Measurements from ENCODE around the gene CCDC142. TPM values are rescaled to one million over a fixed set of nuclear protein-coding genes. Genes with fewer than 3 reads are reported as not detected.
A peak's percentile ranks its signal among the peaks of the same experiment; 100 is the strongest.

Gene CCDC142
- total and polyA plus RNA-seq, 2 experiments from 2014 or later, result 5.1 to 12.3 TPM

DNA sequence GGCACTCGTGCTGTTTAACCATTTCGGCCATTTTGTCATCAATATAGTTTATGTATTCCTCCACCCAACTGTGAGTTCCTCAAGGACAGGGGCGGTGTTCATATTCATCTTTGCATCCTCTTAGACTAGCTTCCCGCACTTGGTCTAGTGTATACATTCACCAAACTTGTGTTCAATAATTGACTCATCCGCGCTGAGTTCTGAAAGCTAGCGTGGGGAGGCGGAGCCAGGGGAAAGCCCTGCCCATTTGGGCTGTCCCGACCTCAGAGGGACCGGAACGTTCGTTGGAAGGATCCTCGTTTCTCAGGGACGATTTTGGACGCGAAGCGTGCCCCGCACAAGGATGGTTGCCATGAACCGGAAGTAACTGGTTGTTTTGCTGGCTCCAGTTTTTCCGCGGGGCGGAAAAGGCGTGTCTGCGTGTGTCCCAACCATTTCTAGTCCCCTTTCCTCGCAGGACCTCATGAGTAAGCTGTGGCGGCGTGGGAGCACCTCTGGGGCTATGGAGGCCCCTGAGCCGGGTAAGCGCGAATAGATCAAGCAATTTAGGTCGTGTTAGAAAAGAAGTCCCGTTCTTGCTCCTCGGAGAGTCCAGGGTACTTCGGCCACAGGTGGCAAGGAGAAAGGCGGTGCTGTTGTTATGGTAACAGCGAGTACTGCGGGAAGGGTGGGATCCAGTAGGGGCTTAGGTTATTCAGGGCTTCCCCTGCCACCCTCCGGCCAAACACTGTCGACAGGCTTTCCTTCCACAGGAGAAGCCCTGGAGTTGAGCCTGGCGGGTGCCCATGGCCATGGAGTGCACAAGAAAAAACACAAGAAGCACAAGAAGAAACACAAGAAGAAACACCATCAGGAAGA is 27.9 kb downstream of the CCDC142 start, which contains the start of gene INO80B:
TSS of gene INO80B (plus strand) at position 434 of the 858 bp plus-strand sequence. CDS start at position 464, 30 bp downstream.
- Histone ChIP-seq H3K9me2 (ENCODE audit: insufficient read depth) (no peaks in the 10 kb centered on the region), H3K27ac (ENCODE audit: low read depth) (no peak within 1 kb of the TSS)

More for the DNA sequence above, 27.9 kb downstream of the CCDC142 start, which contains the start of gene INO80B:
- H4K20me1 ChIP-seq (replicated peaks; ENCODE audit: insufficient read depth), result no peaks in the 10 kb centered on the region
- peaks cover 5% of the 10 kb centered on the region for H3K79me2 ChIP-seq (replicated peaks; ENCODE audit: insufficient read depth)
- H3K36me3 ChIP-seq (ENCODE audit: insufficient read depth), result no peaks in the 10 kb centered on the region
- peaks cover 9% of the 10 kb centered on the region for H3F3A ChIP-seq (replicated peaks; ENCODE audit: low read depth)
- peak within 1 kb of the TSS; percentile 56 for H2AFZ ChIP-seq
- no peaks in the 10 kb centered on the region for H3K27me3 ChIP-seq (ENCODE audit: insufficient read depth)
- peak within 1 kb of the TSS; percentile 84 for H3K4me3 ChIP-seq
- H3K4me1 Mint-ChIP-seq, result peaks cover 28% of the 10 kb centered on the region
- peak within 1 kb of the TSS; percentile 89 for H3K27ac Mint-ChIP-seq
- H3K4me2 ChIP-seq, result peak within 1 kb of the TSS; percentile 88
- DNase-seq (ENCODE audit: low spot score) (peak; percentile 98), ATAC-seq (peak; percentile 19)
- peak within 1 kb of the TSS; percentile 94 for H3K4me3 Mint-ChIP-seq
- no peaks in the 10 kb centered on the region; the same call in 1 of the 3 replicates for H3K9me3 Mint-ChIP-seq
- no peaks in the 10 kb centered on the region; the same call in 1 of the 3 replicates for H3K36me3 Mint-ChIP-seq (ENCODE audit: low read depth)
- TF ChIP-seq EZH2 (IDR thresholded peaks at IDR 0.05; ENCODE audit: low read depth, unreplicated experiment) (no peak), STAT1 (IDR thresholded peaks at IDR 0.05; ENCODE audit: unreplicated experiment) (no peak), CREB1 (CRISPR knock-in tag; IDR thresholded peaks at IDR 0.05; ENCODE audit: low read depth) (peak; percentile 77), POLR2AphosphoS5 (IDR thresholded peaks at IDR 0.05; ENCODE audit: low read depth) (peak; percentile 84)
- TF ChIP-seq, protein P1, sequence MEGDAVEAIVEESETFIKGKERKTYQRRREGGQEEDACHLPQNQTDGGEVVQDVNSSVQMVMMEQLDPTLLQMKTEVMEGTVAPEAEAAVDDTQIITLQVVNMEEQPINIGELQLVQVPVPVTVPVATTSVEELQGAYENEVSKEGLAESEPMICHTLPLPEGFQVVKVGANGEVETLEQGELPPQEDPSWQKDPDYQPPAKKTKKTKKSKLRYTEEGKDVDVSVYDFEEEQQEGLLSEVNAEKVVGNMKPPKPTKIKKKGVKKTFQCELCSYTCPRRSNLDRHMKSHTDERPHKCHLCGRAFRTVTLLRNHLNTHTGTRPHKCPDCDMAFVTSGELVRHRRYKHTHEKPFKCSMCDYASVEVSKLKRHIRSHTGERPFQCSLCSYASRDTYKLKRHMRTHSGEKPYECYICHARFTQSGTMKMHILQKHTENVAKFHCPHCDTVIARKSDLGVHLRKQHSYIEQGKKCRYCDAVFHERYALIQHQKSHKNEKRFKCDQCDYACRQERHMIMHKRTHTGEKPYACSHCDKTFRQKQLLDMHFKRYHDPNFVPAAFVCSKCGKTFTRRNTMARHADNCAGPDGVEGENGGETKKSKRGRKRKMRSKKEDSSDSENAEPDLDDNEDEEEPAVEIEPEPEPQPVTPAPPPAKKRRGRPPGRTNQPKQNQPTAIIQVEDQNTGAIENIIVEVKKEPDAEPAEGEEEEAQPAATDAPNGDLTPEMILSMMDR (conservative IDR thresholded peaks at IDR 0.05; ENCODE audit: low read depth in 2 of 2), result no peak; a peak in 1 of 4 replicates
- TF ChIP-seq, protein P2, sequence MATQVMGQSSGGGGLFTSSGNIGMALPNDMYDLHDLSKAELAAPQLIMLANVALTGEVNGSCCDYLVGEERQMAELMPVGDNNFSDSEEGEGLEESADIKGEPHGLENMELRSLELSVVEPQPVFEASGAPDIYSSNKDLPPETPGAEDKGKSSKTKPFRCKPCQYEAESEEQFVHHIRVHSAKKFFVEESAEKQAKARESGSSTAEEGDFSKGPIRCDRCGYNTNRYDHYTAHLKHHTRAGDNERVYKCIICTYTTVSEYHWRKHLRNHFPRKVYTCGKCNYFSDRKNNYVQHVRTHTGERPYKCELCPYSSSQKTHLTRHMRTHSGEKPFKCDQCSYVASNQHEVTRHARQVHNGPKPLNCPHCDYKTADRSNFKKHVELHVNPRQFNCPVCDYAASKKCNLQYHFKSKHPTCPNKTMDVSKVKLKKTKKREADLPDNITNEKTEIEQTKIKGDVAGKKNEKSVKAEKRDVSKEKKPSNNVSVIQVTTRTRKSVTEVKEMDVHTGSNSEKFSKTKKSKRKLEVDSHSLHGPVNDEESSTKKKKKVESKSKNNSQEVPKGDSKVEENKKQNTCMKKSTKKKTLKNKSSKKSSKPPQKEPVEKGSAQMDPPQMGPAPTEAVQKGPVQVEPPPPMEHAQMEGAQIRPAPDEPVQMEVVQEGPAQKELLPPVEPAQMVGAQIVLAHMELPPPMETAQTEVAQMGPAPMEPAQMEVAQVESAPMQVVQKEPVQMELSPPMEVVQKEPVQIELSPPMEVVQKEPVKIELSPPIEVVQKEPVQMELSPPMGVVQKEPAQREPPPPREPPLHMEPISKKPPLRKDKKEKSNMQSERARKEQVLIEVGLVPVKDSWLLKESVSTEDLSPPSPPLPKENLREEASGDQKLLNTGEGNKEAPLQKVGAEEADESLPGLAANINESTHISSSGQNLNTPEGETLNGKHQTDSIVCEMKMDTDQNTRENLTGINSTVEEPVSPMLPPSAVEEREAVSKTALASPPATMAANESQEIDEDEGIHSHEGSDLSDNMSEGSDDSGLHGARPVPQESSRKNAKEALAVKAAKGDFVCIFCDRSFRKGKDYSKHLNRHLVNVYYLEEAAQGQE (IDR thresholded peaks at IDR 0.05; ENCODE audit: unreplicated experiment), result no peak
- TF ChIP-seq, protein P3, sequence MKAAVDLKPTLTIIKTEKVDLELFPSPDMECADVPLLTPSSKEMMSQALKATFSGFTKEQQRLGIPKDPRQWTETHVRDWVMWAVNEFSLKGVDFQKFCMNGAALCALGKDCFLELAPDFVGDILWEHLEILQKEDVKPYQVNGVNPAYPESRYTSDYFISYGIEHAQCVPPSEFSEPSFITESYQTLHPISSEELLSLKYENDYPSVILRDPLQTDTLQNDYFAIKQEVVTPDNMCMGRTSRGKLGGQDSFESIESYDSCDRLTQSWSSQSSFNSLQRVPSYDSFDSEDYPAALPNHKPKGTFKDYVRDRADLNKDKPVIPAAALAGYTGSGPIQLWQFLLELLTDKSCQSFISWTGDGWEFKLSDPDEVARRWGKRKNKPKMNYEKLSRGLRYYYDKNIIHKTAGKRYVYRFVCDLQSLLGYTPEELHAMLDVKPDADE (IDR thresholded peaks at IDR 0.05), result peak; percentile 95
- peaks cover 17% of the 10 kb centered on the region for H3K4me1 ChIP-seq (ENCODE audit: insufficient read depth)
- H3K27me3 Mint-ChIP-seq (ENCODE audit: insufficient read depth, low read depth, poor library complexity), result peaks cover 24% of the 10 kb centered on the region

Measured in GM23338 (cell line).